ENCODE results near the gene COL13A1. TPM values are rescaled to one million over a fixed set of nuclear protein-coding genes. Genes with fewer than 3 reads are reported as not detected.

COL13A1 gene
- total RNA-seq, 1 donor from 2014 or later = 9.2 TPM

DNA sequence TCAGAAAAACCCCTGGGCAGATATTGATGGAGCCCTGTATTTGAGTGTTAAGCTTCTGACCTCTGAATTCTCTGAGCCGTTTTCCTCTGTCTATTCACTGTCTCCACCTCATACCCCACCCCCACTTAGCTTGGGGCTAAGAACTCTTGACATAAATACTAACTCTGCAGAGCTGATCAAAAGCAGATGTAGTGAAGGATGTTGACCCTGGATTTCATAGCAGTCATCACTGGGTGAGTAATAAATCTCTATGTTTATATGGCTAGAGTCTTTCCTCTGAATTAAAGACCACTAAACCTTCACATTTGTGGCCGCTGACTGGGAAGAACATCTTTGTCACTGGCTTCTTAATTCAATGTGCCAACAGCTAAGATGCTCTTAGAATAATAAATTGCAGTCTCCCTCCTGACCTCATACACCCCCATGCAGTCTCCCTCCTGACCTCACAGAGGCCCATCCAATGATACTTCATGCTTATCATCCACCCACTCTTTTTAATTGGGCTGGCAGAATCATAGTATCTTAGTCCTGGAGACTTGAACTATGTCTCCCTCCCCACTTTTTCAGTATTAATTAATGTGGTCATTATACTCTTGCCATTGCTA, 172.9 kb downstream of the COL13A1 start:
- Histone ChIP-seq H3K27ac (no peak overlapping the region), H3K36me3 (no peaks in the 10 kb centered on the region), H3K27me3 (ENCODE audit: low read depth) (no peaks in the 10 kb centered on the region), H3K4me3 (no peak overlapping the region), H3K4me1 (no peaks in the 10 kb centered on the region), H3K9me3 (no peaks in the 10 kb centered on the region)
- DNase-seq (no peak), ATAC-seq (no peak)
- TF ChIP-seq, protein P1, sequence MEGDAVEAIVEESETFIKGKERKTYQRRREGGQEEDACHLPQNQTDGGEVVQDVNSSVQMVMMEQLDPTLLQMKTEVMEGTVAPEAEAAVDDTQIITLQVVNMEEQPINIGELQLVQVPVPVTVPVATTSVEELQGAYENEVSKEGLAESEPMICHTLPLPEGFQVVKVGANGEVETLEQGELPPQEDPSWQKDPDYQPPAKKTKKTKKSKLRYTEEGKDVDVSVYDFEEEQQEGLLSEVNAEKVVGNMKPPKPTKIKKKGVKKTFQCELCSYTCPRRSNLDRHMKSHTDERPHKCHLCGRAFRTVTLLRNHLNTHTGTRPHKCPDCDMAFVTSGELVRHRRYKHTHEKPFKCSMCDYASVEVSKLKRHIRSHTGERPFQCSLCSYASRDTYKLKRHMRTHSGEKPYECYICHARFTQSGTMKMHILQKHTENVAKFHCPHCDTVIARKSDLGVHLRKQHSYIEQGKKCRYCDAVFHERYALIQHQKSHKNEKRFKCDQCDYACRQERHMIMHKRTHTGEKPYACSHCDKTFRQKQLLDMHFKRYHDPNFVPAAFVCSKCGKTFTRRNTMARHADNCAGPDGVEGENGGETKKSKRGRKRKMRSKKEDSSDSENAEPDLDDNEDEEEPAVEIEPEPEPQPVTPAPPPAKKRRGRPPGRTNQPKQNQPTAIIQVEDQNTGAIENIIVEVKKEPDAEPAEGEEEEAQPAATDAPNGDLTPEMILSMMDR (IDR thresholded peaks at IDR 0.05) = no peak
- intact Hi-C loops (cut with DNase I) = no loop called here

DNA sequence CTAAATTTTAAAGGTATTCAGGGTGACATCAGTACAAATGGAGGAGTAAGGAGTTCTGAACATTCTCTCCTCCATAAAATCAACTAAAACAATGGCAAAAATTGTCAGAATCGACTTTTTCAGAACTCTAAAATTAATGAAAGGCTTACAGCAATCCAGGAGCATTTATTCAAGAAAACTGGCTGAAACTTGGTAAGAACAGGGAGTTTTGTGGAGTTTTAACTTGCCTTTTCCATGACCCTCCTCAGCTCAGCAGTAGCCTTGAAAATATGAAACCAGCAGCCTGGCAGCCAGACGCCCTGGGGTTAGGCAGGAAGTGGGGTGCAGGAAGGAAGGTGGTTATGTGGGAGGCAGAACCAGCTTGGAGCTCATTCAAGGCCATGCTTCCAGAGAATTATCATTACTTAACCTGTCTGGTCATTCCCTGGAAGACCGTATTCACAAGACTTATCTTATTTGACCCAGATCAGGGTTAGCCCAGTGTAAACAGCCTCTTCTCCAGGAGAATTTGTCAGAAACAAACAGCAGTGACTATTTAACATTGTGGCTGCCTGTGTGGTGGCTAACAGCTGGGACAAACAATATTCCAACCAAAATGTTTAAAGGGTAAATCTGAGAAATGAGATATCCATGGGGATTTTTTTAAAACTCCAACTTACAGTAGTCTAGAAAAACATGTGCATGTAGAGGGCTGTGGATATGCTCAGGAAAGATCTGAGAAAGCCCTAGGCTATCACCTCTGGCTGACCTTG, 175.3 kb downstream of the COL13A1 start:
- Histone ChIP-seq H3K4me3 (no peak overlapping the region), H3K27ac (no peak overlapping the region), H3K27me3 (ENCODE audit: low read depth) (no peaks in the 10 kb centered on the region), H3K36me3 (no peaks in the 10 kb centered on the region), H3K4me1 (no peaks in the 10 kb centered on the region), H3K9me3 (peaks cover 4% of the 10 kb centered on the region)
- intact Hi-C loops (cut with DNase I) = no loop called here
- DNase-seq (no peak), ATAC-seq (no peak)
- TF ChIP-seq, protein P1 (IDR thresholded peaks at IDR 0.05) = no peak

DNA sequence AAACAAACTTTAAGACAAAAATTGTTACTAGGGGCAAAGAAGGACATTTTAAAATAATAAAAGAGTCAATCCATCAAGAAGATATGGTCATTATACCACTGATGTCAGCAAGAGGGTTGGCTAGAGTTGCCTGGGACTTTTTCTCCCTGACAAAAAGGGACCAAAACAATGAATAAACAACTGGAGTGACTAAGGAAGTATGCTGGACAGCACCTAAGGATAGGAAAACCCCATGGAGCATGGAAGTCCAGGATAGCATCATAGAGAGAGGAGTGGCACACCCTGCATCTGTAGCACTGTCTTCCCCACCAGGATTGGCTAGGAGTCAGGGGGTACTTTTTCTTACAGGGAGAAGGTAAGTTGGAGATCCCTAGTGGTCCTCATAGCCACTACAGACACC, 177.5 kb downstream of the COL13A1 start:
- no peaks in the 10 kb centered on the region for H3K27me3 ChIP-seq (ENCODE audit: low read depth)
- TF ChIP-seq, protein P1 (IDR thresholded peaks at IDR 0.05) = no peak
- DNase-seq (no peak), ATAC-seq (no peak)
- no peaks in the 10 kb centered on the region for H3K36me3 ChIP-seq
- intact Hi-C loops (cut with DNase I) = no loop called here
- peaks cover 4% of the 10 kb centered on the region for H3K9me3 ChIP-seq
- no peak overlapping the region for H3K4me3 ChIP-seq
- H3K27ac ChIP-seq = no peak overlapping the region
- no peaks in the 10 kb centered on the region for H3K4me1 ChIP-seq

DNA sequence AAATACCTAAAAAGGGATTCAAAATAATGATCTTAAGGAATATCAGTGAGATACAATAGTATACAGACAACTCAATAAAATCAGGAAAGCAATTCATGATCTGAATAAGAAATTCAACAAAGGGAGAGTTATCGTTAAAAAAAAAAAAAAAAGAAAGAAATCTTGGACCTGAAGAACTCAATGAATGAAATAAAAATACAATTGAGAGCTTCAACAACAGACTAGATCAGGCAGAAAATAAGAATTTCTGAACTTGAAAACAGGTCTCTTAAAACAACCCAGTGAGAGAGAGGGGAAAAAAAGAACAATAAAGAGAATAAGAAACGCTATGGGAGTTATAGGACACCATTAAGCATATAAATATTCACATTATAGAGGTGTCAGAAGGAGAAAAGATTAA, 179.0 kb downstream of the COL13A1 start:
- ATAC-seq (no peak), DNase-seq (no peak)
- H3K36me3 ChIP-seq = no peaks in the 10 kb centered on the region
- H3K9me3 ChIP-seq = peaks cover 4% of the 10 kb centered on the region
- no peaks in the 10 kb centered on the region for H3K4me1 ChIP-seq
- H3K27me3 ChIP-seq (ENCODE audit: low read depth) = no peaks in the 10 kb centered on the region
- intact Hi-C loops (cut with DNase I) = no loop called here
- no peak overlapping the region for H3K27ac ChIP-seq
- no peak overlapping the region for H3K4me3 ChIP-seq
- TF ChIP-seq, protein P1 (IDR thresholded peaks at IDR 0.05) = no peak

DNA sequence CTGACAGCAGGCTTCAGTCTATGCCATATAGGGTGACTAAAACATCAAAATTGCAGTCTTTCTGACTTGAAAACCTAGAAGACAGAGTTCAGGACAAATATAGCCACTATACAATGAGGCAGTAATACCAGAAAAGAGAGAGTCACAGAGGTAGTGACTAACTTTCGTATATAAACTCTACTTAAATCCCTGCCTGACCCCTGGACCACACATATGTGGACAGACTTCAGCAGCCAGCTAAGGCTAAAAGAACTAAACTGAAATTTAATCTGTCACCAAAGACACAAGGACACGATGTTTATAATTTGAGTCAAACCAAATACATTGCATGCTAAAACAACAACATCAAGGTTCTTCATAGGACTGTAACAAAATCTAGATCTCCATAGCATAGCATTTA, 186.4 kb downstream of the COL13A1 start:
- Histone ChIP-seq H3K9me3 (no peaks in the 10 kb centered on the region), H3K4me1 (no peaks in the 10 kb centered on the region), H3K27ac (no peak overlapping the region), H3K4me3 (no peak overlapping the region), H3K27me3 (ENCODE audit: low read depth) (no peaks in the 10 kb centered on the region), H3K36me3 (no peaks in the 10 kb centered on the region)
- DNase-seq (no peak), ATAC-seq (no peak)
- intact Hi-C loops (cut with DNase I) = no loop called here
- TF ChIP-seq, protein P1 (IDR thresholded peaks at IDR 0.05) = no peak
